Measurements from ENCODE around the gene ITPA. TPM values are rescaled to one million over a fixed set of nuclear protein-coding genes. Genes with fewer than 3 reads are reported as not detected.

The ITPA gene
- total RNA-seq, 1 donor from 2014 or later: 62.3 TPM

DNA sequence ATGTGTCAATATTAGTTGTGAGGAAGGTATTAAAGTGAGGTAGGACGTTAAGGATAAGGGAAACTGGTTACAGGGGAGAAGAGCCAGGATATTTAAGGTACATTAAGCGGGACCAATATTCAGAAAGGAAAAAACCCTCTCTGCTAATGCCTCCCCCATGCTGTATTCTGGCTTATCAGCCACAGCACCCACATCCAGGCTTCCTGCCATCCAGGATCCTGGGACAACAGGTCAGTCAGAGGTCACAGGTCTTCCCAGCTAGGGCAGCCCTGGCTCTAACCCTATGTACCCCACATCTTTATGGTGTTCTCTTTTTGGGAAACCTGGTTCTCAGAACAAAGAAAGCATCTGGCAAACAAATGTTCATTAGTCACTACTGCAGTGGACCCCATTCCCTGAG lies 10.1 kb upstream of the ITPA start:
- TF ChIP-seq, protein P1, sequence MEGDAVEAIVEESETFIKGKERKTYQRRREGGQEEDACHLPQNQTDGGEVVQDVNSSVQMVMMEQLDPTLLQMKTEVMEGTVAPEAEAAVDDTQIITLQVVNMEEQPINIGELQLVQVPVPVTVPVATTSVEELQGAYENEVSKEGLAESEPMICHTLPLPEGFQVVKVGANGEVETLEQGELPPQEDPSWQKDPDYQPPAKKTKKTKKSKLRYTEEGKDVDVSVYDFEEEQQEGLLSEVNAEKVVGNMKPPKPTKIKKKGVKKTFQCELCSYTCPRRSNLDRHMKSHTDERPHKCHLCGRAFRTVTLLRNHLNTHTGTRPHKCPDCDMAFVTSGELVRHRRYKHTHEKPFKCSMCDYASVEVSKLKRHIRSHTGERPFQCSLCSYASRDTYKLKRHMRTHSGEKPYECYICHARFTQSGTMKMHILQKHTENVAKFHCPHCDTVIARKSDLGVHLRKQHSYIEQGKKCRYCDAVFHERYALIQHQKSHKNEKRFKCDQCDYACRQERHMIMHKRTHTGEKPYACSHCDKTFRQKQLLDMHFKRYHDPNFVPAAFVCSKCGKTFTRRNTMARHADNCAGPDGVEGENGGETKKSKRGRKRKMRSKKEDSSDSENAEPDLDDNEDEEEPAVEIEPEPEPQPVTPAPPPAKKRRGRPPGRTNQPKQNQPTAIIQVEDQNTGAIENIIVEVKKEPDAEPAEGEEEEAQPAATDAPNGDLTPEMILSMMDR (IDR thresholded peaks at IDR 0.05; ENCODE audit: unreplicated experiment): no peak
- Mint-ChIP-seq H3K27me3 (no peaks in the 10 kb centered on the region), H3K27ac (no peak overlapping the region), H3K4me1 (ENCODE audit: low read depth) (peaks cover 6% of the 10 kb centered on the region), H3K36me3 (ENCODE audit: insufficient read depth) (peaks cover 28% of the 10 kb centered on the region), H3K9me3 (ENCODE audit: low read depth) (no peaks in the 10 kb centered on the region), H3K4me3 (ENCODE audit: low read depth) (no peak overlapping the region)
- DNase-seq (ENCODE audit: low spot score, unreplicated experiment): no peak

DNA sequence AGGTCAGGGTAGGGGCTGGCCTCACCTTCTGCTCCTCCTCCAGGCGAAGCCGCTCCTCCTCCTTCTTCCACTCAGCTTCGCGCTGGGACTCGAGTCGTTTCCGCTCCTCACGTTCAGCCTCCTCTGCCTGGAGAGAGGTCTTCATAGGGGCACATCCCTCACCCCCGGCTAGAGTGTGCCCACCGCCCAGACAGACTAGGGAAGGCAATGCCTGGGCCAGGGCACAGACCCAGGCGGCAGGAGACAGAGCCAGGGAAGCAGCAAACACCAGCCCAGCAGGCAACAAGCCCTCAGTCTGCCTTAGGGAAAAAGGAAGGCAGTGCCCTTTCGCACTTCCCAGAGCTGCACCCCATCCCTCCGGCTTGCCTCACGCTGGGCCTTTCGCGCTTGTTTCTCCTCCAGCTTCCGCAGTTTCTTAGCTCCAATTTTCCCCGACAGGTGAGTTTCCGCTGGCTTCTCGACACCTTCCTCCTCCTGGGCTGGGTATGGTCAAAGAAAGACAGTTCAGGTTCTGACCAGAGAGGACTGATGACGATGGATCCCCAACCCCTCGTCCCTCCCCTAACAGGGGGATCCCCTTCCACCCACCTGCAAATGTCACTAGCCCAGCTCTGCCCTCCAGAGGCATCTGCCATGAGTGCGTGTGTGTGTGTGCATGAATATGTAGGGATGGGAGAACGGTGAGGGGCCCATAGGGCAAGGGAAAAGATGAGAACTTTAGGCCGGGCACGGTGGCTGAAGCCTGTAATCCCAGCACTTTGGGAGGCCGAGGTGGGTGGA lies 9.1 kb upstream of the ITPA start:
- TF ChIP-seq, protein P1 (IDR thresholded peaks at IDR 0.05; ENCODE audit: unreplicated experiment): no peak

DNA sequence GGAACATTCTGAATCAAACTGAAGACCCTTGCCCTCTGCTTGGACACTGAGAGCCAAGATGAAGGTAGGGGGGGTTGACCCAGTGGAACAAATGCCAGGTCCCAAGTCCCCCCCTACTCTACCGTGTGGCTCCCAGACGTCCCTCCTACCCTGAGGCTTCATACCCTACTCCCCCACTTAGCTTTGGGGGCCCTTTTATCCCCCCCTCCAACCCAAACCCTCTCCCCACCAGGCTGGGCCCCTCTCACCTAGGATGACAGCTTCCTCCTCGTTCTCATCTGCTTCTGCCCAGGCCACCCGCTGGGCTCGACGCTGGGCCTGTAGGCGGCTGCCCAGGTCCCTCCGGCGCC lies 6.4 kb upstream of the ITPA start:
- Mint-ChIP-seq H3K9me3 (ENCODE audit: low read depth) (no peaks in the 10 kb centered on the region), H3K4me3 (ENCODE audit: low read depth) (peak overlapping the region; percentile 94), H3K36me3 (ENCODE audit: insufficient read depth) (peaks cover 17% of the 10 kb centered on the region), H3K27me3 (no peaks in the 10 kb centered on the region), H3K4me1 (ENCODE audit: low read depth) (peaks cover 6% of the 10 kb centered on the region), H3K27ac (no peak overlapping the region)
- TF ChIP-seq, protein P1 (IDR thresholded peaks at IDR 0.05; ENCODE audit: unreplicated experiment): no peak
- DNase-seq (ENCODE audit: low spot score, unreplicated experiment): no peak

More for the DNA sequence above, 9.1 kb upstream of the ITPA start:
- no peak for DNase-seq (ENCODE audit: low spot score, unreplicated experiment)
- Mint-ChIP-seq H3K27ac (no peak overlapping the region), H3K36me3 (ENCODE audit: insufficient read depth) (peaks cover 28% of the 10 kb centered on the region), H3K4me3 (ENCODE audit: low read depth) (no peak overlapping the region), H3K9me3 (ENCODE audit: low read depth) (no peaks in the 10 kb centered on the region), H3K27me3 (no peaks in the 10 kb centered on the region), H3K4me1 (ENCODE audit: low read depth) (peaks cover 6% of the 10 kb centered on the region)

DNA sequence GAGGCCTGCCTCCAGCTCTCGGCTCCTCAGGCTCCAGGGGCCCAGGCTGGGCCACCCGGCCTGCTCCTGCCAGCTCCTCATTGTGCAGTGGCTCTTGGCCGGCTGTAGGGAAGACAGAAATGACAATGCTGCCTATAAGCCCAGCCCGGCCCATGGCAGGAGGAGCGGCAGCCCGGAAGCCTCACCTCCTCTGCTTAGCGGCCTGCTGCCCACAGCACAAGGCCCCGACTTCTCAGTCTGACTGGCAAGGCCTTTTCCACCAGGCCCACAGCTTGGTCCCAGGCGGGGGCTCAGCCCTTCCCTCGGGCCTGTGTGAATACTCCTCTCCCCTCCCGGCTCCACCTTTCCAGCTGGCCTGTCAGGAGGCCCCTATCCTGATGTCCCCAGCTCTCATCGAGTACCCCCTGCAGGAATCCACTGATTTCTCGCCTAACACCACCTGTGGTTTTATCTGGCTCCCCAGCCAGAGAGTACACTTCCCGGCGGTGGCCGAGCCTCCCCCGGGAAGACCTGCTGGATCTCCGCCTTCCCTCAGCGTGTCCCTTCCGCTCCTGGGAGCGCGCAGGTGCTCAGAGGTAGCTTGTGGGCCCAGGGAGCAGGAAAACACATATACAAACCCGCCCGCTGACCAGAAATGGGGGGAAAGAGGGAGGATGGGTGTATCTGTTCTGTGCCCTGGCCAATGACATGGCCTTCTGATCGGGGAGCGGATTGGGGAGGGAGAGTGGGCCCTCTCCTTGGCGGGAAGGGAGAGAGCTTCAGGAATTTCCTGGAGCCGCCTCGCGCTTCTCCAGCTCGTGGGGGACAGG lies 5.8 kb upstream of the ITPA start:
- peak overlapping the region; percentile 98 for H3K27ac Mint-ChIP-seq
- TF ChIP-seq, protein P1 (IDR thresholded peaks at IDR 0.05; ENCODE audit: unreplicated experiment): no peak
- no peak for DNase-seq (ENCODE audit: low spot score, unreplicated experiment)
- no peaks in the 10 kb centered on the region for H3K27me3 Mint-ChIP-seq
- H3K4me1 Mint-ChIP-seq (ENCODE audit: low read depth): peaks cover 7% of the 10 kb centered on the region
- no peaks in the 10 kb centered on the region for H3K9me3 Mint-ChIP-seq (ENCODE audit: low read depth)
- H3K4me3 Mint-ChIP-seq (ENCODE audit: low read depth): peak overlapping the region; percentile 94
- peaks cover 17% of the 10 kb centered on the region for H3K36me3 Mint-ChIP-seq (ENCODE audit: insufficient read depth)

DNA sequence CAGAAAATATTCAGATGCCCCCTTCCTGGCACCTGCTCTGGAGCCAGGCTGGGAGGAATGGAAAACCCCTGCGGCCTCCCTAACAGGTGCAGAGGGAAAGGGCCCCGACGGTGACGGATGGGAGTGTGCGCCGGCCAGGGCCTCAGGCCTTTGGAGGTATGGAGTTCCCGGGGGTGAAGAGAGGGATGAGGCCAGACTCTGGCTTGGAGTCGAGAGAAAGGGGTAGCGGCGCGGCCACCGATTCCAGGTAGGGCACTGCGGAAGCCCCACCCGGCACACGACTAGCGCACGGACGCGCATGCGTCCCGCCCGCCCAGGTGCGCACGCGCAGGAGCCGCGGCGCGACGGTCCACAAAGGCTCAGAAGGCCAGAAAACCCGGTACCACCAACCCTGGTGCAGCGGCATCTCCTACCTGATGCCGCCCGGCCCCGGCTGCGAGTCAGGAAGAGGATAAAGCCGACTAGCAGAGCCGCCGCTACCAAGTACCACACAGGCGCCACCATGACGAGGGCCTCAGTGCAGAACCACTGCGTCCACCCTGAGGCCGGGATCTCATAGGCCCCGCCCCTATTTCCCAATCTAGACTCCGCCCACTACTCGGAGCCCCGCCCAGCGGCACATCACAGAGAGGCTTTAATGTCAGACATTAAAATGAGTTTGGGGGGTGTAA lies 5.0 kb upstream of the ITPA start, which contains the start of gene DDRGK1:
TSS of gene DDRGK1 (minus strand) at position 559 of the 671 bp plus-strand sequence. CDS start at position 504, 55 bp downstream.
- Mint-ChIP-seq H3K9me3 (ENCODE audit: low read depth) (no peaks in the 10 kb centered on the region), H3K36me3 (ENCODE audit: insufficient read depth) (peaks cover 12% of the 10 kb centered on the region), H3K27ac (peak within 1 kb of the TSS; percentile 98), H3K27me3 (no peaks in the 10 kb centered on the region), H3K4me1 (ENCODE audit: low read depth) (peaks cover 12% of the 10 kb centered on the region), H3K4me3 (ENCODE audit: low read depth) (peak within 1 kb of the TSS; percentile 94)
- TF ChIP-seq, protein P1 (IDR thresholded peaks at IDR 0.05; ENCODE audit: unreplicated experiment): no peak
- peak; percentile 80 for DNase-seq (ENCODE audit: low spot score, unreplicated experiment)

Measured in progenitor cell of endocrine pancreas (in vitro differentiated cells).